Right cardiac atrium (tissue), 5 donors: Measurements from ENCODE around the gene OR51G2. TPM values are rescaled to one million over a fixed set of nuclear protein-coding genes. Genes with fewer than 3 reads are reported as not detected.
"Not testable (repeated sequence)": the region's sequence is repeated elsewhere in the genome, so short reads cannot be mapped to it uniquely, and the experiment has no call there.

Source experiments
- ATAC-seq, 2 donors: fragments of 200-7000 bp; cut with Tn5 transposase; one replicate each; pipeline versions ENCODE4 v1.8.0 to v1.9.1; 2020; ENCODE audit warnings: moderate library complexity in 2 of 2, mild to moderate bottlenecking in 1 of 2
- DNase-seq, 3 donors: peaks; one replicate each; pipeline ENCODE4 v3.0.0-alpha.2; 2020
- H3K27ac ChIP-seq: one replicate; pipeline ENCODE4 v1.5.1; 2013; ENCODE audit warnings: mild to moderate bottlenecking, low read length, control low read depth, moderate library complexity
- H3K27me3 ChIP-seq: one replicate; pipeline ENCODE4 v1.6.1; 2013; ENCODE audit not compliant: control insufficient read depth, insufficient read depth
- H3K4me1 ChIP-seq: one replicate; pipeline ENCODE4 v1.6.1; 2013; ENCODE audit warnings: low read length; ENCODE audit not compliant: control insufficient read depth, insufficient read depth
- H3K4me3 ChIP-seq: one replicate; pipeline ENCODE4 v1.5.1; 2013; ENCODE audit warnings: low read length, control low read depth
- H3K9me3 ChIP-seq: one replicate; pipeline ENCODE4 v1.6.1; 2013; ENCODE audit warnings: low read length; ENCODE audit not compliant: control insufficient read depth
- WGBS: extraction: QIAGEN DNeasy Blood & Tissue Kit; methylation state at CpG from one replicate; pipeline ENCODE4 v1.1.7; 2013; 5-methylcytosine and 5-hydroxymethylcytosine counted together
- intact Hi-C, 4 donors: fragments of 100-400 bp; cut with DNase I; formaldehyde crosslinking; loops; one replicate each; pipeline versions ENCODE4 v1.11.0 to v1.14.0; 2022 to 2023
- long read RNA-seq, 4 donors: library from polyadenylated mRNA; unstranded; transcript quantifications; one replicate each; pipeline ENCODE4 v2.0.0, GENCODE V29; 2020 to 2021
- polyA plus RNA-seq: library from polyadenylated mRNA; stranded (reverse); fragments of 200-250 nt; gene quantifications from one replicate; pipeline ENCODE4 v1.2.3, GENCODE V29; 2013
- total RNA-seq, 4 donors: library from RNA; stranded (reverse); fragmentation: NEBNext Ultra II Directional; extraction: Animal tissue kit (Norgen Biotek cat#: 25700); gene quantifications; one replicate each; pipeline ENCODE4 v1.2.1, GENCODE V29; 2021
- donor health status: healthy with polysubstance abuse.
- donor health status: DM: no; HTN: yes; CAD: no.
- donor health status: DM: no; HTN: no; CAD: no.
- donor health status: DM: no; HTN: yes; CAD: no; lungs with severe emphysema.
- donor health status: DM: yes; HTN: yes; CAD: no.

The OR51G2 gene, protein sequence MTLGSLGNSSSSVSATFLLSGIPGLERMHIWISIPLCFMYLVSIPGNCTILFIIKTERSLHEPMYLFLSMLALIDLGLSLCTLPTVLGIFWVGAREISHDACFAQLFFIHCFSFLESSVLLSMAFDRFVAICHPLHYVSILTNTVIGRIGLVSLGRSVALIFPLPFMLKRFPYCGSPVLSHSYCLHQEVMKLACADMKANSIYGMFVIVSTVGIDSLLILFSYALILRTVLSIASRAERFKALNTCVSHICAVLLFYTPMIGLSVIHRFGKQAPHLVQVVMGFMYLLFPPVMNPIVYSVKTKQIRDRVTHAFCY
- total RNA-seq (not detected), polyA plus RNA-seq (not detected)
- long read RNA-seq, donor 1: 0 reads
- long read RNA-seq, donor 2: 0 reads
- long read RNA-seq, donor 3: 0 reads
- long read RNA-seq, donor 4: 0 reads

DNA sequence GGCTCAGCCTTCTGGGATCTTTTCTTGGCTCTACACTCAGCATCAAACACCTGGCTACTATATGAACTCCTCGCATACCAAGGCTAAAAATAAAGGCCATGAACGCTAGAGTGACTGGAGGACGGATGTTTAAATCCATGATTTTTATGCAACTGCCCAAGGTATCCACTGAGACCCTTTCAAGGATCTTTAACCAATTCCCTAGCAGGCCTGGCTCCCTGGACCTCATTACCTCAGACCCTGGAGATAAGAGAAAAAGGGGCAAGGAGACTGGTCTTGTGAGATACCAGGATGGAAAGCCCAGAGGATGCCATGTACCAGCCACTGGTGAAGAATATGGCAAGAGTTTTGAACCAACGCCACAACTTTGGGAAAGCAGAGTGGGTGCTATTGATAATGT, at the start of gene OR51G2:
Gene OR51G2, minus strand, starts transcription at position 101 of the 400 bp plus-strand sequence. CDS start 3,687 bp downstream, outside the sequence.
- 75% methylated on average over 4 of the region's 4 CpGs for WGBS
- no peak for DNase-seq
- H3K27ac ChIP-seq: no peak within 1 kb of the TSS
- H3K4me1 ChIP-seq: no peaks in the 10 kb centered on the region
- H3K4me3 ChIP-seq: no peak within 1 kb of the TSS
- no peak for ATAC-seq
- H3K9me3 ChIP-seq: no peaks in the 10 kb centered on the region
- no peaks in the 10 kb centered on the region for H3K27me3 ChIP-seq
- intact Hi-C loops: no loop called here

DNA sequence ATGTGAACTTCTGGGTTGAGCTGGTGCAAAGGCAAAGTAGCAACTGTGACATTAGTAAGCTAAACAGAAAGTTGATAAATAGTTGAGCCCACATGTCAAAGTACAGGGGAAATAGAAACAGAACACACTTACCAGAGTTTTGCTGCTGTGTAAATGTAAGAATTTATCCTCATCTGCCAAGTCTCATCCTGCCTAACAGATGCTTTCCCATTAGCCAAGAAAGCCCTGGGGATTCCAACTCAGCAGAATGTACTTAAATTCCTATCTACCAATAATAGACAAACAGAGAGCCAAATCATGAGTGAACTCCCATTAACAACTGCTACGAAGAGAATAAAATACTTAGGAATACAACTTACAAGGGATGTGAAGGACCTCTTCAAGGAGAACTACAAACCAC, 43.7 kb upstream of the OR51G2 start:
- Histone ChIP-seq H3K27ac (no peak overlapping the region), H3K27me3 (no peaks in the 10 kb centered on the region), H3K4me1 (no peaks in the 10 kb centered on the region), H3K4me3 (no peak overlapping the region), H3K9me3 (no peaks in the 10 kb centered on the region)
- 39% methylated on average over 1 of the region's 1 CpG for WGBS
- intact Hi-C loops: no loop called here
- DNase-seq (no peak), ATAC-seq (no peak)

DNA sequence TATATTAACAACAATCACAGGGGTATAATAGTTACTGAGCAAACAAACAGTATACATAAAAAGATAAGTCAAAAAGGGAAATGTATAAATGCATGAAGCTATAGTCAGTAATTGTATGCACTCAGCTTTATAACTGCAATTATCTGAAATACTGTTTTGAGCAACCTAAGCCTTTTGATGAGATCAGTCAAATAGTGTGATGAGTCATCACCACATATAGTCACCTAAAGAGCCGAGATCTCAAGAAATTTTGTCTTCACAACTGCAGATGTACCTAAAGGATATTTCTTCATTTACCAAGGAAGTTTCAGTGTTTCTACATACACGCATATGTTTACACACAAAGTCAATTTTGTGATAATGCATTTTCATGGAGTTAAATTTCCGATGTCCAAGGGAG, 41.7 kb upstream of the OR51G2 start:
- no peak overlapping the region for H3K4me3 ChIP-seq
- H3K27ac ChIP-seq: no peak overlapping the region
- H3K27me3 ChIP-seq: no peaks in the 10 kb centered on the region
- 74% methylated on average over 3 of the region's 3 CpGs for WGBS
- intact Hi-C loops: no loop called here
- ATAC-seq (no peak), DNase-seq (no peak)
- no peaks in the 10 kb centered on the region for H3K4me1 ChIP-seq
- no peaks in the 10 kb centered on the region for H3K9me3 ChIP-seq

DNA sequence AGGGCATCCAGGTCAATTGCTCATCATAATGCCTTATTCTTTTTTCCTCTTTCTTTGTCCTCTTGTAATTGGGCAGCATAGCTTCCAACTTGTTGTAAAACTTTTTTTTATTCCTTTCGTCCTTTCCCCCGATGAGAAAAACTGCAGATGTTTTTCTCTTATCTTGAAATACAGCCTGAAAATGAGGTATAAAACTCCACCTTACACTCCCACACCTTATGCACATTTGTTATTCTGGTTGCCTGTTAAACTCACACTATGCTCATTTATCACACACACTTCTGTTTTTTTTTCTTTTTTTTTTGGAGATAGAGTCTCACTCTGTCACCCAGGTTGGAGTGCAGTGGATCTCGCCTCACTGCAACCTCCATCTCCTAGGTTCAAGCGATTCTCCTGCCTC, 38.2 kb upstream of the OR51G2 start:
- ATAC-seq: no peak
- Histone ChIP-seq H3K27ac (no peak overlapping the region), H3K9me3 (no peaks in the 10 kb centered on the region), H3K4me1 (no peaks in the 10 kb centered on the region), H3K4me3 (no peak overlapping the region), H3K27me3 (no peaks in the 10 kb centered on the region)
- WGBS: 69% methylated on average over 4 of the region's 4 CpGs
- no peak for DNase-seq
- intact Hi-C loops: no loop called here

DNA sequence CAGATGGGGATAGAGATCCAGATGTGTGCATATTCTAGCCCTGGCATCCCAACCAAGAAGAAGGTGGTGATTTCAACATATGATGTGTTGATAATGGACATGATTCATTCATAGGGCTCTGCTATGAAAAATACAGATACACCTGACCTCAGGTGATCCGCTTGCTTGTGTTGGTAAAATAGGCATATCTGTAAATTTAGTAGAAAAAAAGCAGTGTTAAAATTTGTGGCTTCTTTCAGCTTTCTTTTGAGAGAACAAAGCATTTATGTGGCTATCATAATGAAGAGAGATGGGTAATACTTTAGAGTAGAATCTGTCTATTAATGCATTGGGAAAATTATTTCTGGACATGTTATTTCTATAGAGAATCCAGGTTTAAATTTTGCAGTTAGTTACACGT, 36.5 kb upstream of the OR51G2 start, which contains the start of gene OR51A2:
Gene OR51A2, minus strand, starts transcription at position 101 of the 400 bp plus-strand sequence. Its CDS starts 0 bp downstream, at position 101.
- 61% methylated on average over 2 of the region's 2 CpGs for WGBS
- H3K4me1 ChIP-seq, ATAC-seq, H3K4me3 ChIP-seq, H3K9me3 ChIP-seq, H3K27ac ChIP-seq, intact Hi-C loops, DNase-seq, H3K27me3 ChIP-seq: not testable (repeated sequence)

DNA sequence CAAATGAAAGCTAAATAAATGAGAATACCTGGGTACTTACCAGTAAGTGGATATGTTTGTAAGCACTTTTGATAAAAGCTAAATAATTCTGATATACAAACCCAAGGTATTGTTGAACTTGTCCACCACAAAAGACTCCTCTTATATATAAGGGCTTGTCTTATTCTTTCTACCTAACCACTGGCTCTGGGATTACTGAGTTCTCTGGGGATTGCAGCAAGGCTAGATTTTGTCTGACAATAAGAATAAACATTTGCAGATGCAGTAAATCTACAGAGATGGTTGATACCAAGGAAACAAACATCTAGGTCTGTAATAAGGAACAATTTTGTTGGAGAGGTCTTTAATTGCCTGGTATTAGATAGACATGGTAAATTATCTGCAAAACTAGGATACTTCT, 28.4 kb upstream of the OR51G2 start, which contains the start of gene OR51A4:
Gene OR51A4, minus strand, starts transcription at position 101 of the 400 bp plus-strand sequence. CDS start 505 bp downstream, outside the sequence.
- Histone ChIP-seq H3K4me3 (no peak within 1 kb of the TSS), H3K27me3 (no peaks in the 10 kb centered on the region), H3K27ac (no peak within 1 kb of the TSS), H3K4me1 (no peaks in the 10 kb centered on the region), H3K9me3 (no peaks in the 10 kb centered on the region)
- DNase-seq: no peak
- intact Hi-C loops: no loop called here
- no peak for ATAC-seq

DNA sequence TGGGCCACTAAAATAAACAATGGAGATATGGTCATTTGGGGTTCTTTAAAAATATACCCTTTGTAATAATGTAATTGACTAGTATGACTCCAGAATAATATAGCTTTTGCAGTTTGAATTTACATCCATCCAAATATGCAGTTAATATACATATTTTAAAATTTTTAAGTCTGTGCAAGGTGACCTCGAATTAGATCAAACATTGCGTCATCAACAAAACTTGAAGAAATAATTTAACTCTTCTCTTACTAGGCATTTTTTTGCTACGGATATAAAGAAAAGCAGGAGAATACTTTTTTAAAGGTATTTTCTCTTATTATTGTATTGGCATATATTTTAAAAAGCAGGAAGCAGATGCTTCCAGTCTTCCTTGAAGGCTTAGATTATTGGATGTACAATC, 17.6 kb upstream of the OR51G2 start:
- no peak for DNase-seq

DNA sequence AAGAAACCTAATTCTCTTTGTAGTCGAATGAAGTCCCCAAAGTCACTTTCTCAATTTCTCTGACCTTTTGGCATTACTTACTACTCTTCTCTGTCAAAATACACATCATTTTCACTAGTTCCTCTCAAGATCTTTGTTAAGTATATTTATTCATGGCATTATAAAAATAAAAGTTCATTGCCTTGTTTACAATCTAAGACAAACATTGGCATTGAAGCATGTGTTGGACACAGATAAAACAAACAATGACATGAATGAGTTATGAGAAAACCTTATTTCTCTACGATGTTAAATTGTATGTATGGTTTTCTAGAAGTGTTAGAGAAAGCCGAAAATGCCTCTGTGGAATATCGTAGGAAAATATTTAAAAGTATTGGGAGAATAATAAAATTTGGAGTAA, 13.6 kb upstream of the OR51G2 start:
- no peaks in the 10 kb centered on the region for H3K9me3 ChIP-seq
- no peaks in the 10 kb centered on the region for H3K27me3 ChIP-seq
- intact Hi-C loops: no loop called here
- H3K4me1 ChIP-seq: no peaks in the 10 kb centered on the region
- no peak overlapping the region for H3K27ac ChIP-seq
- no peak overlapping the region for H3K4me3 ChIP-seq
- ATAC-seq: no peak
- no peak for DNase-seq
- WGBS: 85% methylated on average over 4 of the region's 4 CpGs

More for the DNA sequence above, 17.6 kb upstream of the OR51G2 start:
- intact Hi-C loops: no loop called here
- 80% methylated on average over 3 of the region's 3 CpGs for WGBS
- no peaks in the 10 kb centered on the region for H3K27me3 ChIP-seq
- no peak overlapping the region for H3K4me3 ChIP-seq
- no peak for ATAC-seq
- no peaks in the 10 kb centered on the region for H3K4me1 ChIP-seq
- H3K9me3 ChIP-seq: no peaks in the 10 kb centered on the region
- no peak overlapping the region for H3K27ac ChIP-seq

DNA sequence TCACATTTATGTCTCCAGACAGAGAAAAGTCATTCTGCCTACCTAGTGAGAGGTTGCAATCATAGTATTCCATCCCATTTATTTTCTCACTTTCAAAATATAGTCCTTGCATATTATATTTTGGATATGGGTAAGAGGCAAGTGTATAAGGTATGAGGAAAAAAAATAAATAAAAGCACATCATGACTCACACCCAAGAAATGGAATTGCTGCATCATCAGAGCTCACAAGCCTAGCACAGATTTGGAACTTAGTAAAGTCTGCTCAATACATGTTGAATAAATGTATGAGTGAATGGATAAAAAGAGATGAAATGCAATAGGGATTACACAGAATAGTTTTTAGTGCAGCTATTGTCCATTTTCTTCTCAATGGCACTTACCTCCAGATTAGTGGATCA, 7.5 kb upstream of the OR51G2 start:
- no peak overlapping the region for H3K4me3 ChIP-seq
- H3K4me1 ChIP-seq: no peaks in the 10 kb centered on the region
- DNase-seq (no peak), ATAC-seq (no peak)
- no peaks in the 10 kb centered on the region for H3K9me3 ChIP-seq
- no peak overlapping the region for H3K27ac ChIP-seq
- H3K27me3 ChIP-seq: no peaks in the 10 kb centered on the region
- intact Hi-C loops: no loop called here

DNA sequence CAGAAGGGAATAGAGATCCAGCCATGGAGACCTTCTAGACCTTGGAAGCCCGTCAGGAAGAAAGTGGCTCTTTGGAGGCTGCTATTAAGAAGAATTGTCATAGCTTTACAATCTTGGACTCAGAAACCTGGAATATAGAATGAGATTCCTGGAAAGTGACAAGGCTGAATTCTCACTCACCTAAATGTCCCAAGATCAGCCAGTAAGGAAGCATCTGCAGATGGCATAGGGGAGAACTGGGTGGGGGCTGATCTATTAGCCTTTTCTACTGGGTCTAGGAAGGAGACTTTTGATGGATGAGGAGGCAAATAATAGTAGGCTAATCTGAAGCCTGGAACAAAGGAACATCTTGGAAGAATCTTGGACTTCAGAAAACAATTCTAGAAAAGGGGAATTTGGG, 5.1 kb upstream of the OR51G2 start, which contains the start of gene OR51G1:
Gene OR51G1, minus strand, starts transcription at position 101 of the 400 bp plus-strand sequence. Its CDS starts 0 bp downstream, at position 101.
- intact Hi-C loops: no loop called here
- no peak within 1 kb of the TSS for H3K27ac ChIP-seq
- ATAC-seq (no peak), DNase-seq (no peak)
- H3K4me3 ChIP-seq: no peak within 1 kb of the TSS
- H3K4me1 ChIP-seq: no peaks in the 10 kb centered on the region
- H3K27me3 ChIP-seq: no peaks in the 10 kb centered on the region
- H3K9me3 ChIP-seq: no peaks in the 10 kb centered on the region
- WGBS: 83% methylated on average over 1 of the region's 1 CpG

DNA sequence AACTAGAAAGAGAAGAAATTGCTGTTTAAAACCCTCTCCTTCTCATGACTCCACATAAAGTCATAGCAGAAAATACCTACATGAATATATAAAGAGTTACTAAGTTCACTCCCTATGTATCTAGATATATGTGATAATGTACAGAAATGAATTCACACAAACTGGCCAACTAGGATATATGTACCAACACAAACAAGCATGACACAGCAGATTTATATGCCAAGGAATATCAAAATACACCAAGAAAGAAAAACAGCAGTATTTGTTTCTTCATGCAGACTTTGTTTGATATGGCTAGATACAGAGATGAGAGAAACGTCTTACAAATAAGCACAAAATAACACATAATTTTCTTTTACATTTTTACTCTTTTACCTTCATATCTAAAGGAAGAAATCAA, 3.2 kb upstream of the OR51G2 start:
- H3K27me3 ChIP-seq: no peaks in the 10 kb centered on the region
- DNase-seq: no peak
- intact Hi-C loops: no loop called here
- no peaks in the 10 kb centered on the region for H3K4me1 ChIP-seq
- H3K9me3 ChIP-seq: no peaks in the 10 kb centered on the region
- no peak overlapping the region for H3K27ac ChIP-seq
- no peak overlapping the region for H3K4me3 ChIP-seq
- 44% methylated on average over 1 of the region's 1 CpG for WGBS
- no peak for ATAC-seq
